Stimulated activated CD8-positive, alpha-beta memory T cell treated with anti-CD3 and anti-CD28 coated beads, Interleukin-4, amount 100 ng/mL, for 1 hour (primary cell): ENCODE data around the gene PXMP4.
A peak's percentile ranks its signal among the peaks of the same experiment; 100 is the strongest.
"Not testable (repeated sequence)": the region's sequence is repeated elsewhere in the genome, so short reads cannot be mapped to it uniquely, and the experiment has no call there.

ENCODE experiments used
- DNase-seq, 2 donors: peaks; one replicate each; pipeline ENCODE4 v3.0.0-alpha.2; 2020; ENCODE audit warnings: low read depth in 2 of 2, low spot score in 1 of 2

Gene PXMP4, protein sequence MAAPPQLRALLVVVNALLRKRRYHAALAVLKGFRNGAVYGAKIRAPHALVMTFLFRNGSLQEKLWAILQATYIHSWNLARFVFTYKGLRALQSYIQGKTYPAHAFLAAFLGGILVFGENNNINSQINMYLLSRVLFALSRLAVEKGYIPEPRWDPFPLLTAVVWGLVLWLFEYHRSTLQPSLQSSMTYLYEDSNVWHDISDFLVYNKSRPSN

GRCh38 chr20:33719989-33720709, at the start of gene PXMP4:
TSS of gene PXMP4 (minus strand) at chr20:33720310. CDS start at chr20:33720207, 103 bp downstream.
- peak; percentile 61 to 73 for DNase-seq

DNA sequence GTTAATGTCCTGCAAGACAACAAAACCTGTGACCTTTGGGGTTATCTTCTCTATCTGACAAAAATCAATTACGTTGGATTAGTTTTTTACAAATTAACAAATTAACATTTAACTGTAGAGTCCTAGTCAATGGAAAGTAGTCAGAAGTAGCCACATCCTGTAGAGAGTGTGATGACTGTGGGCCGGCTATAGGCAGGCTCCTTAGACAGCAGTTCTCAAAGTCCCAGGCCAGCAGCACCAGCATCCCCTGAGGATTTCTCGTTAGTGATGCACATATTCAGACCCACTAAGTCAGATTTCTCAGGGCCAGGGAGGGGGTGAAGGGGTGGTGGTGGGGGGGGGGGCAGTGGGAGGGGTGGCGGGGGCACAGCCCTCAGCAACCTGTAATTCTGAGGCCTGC, 48.9 kb upstream of the PXMP4 start:
- DNase-seq: no peak

GRCh38 chr20:33767777-33768138, 47.6 kb upstream of the PXMP4 start:
- DNase-seq: no peak

GRCh38 chr20:33766686-33767085, 46.6 kb upstream of the PXMP4 start:
- no peak for DNase-seq

DNA sequence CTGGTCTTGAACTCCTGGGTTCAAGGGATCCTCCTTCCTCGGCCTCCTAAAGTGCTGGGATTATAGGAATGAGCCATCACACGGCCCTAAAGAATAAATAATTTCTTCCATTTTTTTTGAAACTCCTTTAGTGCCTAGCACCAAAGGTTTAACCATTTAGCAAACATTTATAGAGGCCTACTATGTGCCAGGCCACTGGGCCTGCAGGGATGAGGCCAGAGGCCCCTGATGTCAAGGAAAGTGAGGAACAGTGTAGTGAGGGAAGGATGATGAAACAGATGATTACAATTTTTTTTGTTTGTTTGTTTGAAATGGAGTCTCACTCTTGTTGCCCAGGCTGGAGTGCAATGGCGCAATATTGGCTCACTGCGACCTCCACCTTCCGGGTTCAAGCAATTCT, 45.5 kb upstream of the PXMP4 start:
- DNase-seq: no peak

DNA sequence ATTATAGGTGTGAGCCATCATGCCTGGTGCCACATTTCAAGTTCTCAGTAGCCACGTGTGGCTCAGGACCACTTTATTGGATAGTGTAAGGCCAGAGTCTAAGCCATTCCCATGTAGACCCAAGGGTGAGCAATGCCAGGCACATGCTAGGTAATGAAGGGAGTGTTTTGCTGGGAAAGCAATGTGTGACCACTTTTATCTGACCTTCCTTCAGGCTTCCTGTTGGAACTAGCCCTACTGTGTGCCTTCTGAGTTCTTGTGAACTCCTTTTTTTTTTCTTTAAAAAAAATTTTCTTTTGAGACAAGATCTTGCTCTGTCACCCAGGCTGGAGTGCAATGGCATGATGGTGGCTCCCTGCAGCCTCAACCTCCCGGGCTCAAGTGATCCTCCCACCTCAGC, 45.0 kb upstream of the PXMP4 start:
- DNase-seq: no peak

- no peak for DNase-seq
Measured at GRCh38 chr20:33761698-33762250, 41.7 kb upstream of the PXMP4 start.

- no peak for DNase-seq
Measured at GRCh38 chr20:33757458-33757857, 37.3 kb upstream of the PXMP4 start.

DNA sequence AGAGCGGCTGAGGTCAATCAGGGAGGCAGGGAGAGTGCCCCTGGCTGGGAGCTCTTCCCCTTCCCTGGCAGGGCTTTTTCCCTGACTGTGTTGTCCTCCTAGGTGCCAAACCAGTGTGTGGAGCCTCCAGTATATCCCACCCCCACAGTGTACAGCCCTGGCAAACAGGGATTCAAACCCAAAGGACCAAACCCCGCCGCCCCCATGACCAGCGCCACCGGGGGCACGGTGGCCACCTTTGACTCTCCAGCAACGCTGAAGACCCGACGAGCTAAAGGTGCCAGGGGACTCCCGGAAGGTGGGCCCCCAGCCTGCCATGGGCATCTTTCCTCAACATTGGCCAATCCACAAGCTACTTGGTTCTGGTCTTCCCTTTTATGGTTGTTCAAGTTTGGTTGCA, 36.9 kb upstream of the PXMP4 start:
- DNase-seq: no peak

- DNase-seq: not testable (repeated sequence)
Measured at GRCh38 chr20:33755936-33756490, 35.9 kb upstream of the PXMP4 start.

DNA sequence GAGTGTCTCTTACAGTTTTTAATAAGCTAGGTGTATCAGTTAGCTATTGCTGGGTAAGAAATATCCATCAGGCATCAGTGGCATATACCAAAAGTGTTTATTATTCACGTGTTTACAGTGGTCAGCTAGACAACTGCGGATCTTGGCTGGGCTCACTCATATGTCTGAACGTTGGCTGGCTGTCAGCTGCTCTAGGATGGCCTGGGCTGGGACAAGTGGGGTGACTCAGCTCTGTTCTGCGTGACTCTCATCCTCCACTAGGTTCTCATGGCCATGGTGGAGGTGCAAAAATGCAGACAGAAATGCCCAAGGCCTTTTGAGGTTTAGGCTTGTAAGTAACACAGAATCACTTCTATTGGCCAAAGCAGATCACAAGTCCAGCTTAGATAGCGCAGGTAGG, 33.7 kb upstream of the PXMP4 start:
- DNase-seq: no peak

- DNase-seq: no peak
Measured at GRCh38 chr20:33753143-33753542, 33.0 kb upstream of the PXMP4 start.

DNA sequence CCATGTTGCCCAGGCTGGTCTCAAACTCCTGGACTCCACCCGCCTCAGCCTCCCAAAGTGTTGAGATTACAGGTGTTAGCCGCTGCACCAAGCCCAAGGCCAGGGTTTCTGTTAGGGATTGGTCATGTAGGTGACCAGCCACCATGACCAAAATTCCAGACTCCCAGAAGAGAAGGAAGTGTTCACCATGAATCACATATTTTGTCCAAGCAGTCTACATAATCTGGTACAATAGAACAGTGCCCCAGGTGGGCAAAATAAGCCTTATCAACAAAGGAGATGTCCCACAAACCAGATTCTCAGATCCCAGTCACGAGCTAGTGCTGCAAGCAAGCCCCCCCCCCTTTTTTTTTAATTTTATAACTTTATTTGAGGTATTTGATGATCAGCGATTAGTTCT, 31.7 kb upstream of the PXMP4 start:
- no peak for DNase-seq

- no peak for DNase-seq
Measured at GRCh38 chr20:33746325-33746998, 26.4 kb upstream of the PXMP4 start.

GRCh38 chr20:33744773-33745385, 24.8 kb upstream of the PXMP4 start:
- no peak for DNase-seq

DNA sequence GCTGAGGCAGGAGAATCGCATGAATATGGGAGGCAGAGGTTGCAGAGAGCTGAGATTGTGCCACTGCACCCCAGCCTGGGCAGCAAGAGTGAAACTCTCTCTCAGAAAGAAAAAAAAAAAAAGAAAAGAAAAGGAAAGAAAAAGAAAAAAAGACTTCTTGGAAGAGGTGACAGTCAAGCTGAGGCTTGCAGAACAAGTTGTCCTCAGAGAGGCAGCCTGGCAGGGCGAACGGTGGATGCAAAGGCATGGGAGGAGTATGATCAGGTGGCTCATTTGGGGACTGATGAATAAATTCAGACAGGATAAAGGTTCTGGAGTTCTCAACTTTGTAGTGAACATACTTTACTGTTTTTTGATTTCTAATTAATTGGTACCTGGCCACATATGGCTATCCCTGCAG, 24.1 kb upstream of the PXMP4 start:
- no peak for DNase-seq

GRCh38 chr20:33740189-33740588, 20.1 kb upstream of the PXMP4 start:
- no peak for DNase-seq

- no peak for DNase-seq
Measured at GRCh38 chr20:33739493-33739892, 19.4 kb upstream of the PXMP4 start.

GRCh38 chr20:33736962-33737361, 16.9 kb upstream of the PXMP4 start:
- DNase-seq: no peak

DNA sequence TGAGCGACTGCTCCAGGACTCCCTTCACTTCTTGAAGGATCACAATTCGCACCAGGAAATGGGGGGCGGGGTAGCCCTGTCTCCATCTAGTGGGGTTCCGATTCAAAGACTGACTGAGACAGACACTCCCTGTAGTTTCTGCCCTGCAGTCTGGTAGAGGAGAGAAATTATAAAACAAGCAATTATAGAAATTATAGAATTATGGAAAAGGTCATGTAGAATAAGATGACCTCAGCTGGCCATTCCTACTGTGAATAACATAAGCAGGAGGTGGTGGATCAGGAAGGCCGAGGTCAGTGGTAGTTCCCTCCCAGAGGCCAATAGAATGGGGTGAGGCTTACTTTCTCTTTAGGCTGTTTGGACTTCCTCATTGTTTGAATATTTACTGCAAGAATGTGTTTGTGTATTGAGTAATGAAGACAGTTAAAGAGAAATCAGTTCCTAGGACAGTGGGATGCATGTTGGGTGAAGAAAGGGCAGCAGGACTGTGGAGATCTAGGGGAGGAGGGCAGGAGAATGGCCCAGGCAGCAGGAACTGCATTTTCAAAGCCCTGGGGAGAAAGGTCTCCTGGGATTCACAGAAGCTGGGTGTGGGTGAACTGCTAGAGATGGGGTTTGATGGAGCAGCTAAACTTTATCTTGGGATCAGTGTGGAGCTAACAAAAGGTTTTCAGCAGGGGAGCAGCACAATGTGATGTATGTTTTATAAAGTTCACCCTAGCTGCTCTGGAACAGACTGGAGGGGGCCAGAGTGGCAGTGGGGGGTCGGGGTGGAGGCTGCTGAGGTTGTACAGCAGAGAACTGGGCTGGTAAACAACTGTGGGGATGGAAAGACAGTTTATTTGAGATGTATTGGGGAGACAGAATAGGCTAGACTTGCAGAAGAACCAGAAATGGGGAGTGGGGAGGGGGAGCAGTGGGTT, 13.8 kb upstream of the PXMP4 start:
- DNase-seq: no peak
